Measurements from ENCODE around the gene PIGR.
A peak's percentile ranks its signal among the peaks of the same experiment; 100 is the strongest.
"Not testable (repeated sequence)": the region's sequence is repeated elsewhere in the genome, so short reads cannot be mapped to it uniquely, and the experiment has no call there.

Gene PIGR

GRCh38 chr1:206933333-206933945 is 12.8 kb downstream of the PIGR start:
- DNase-seq, result peak; percentile 74

- no peak for DNase-seq
These were observed 14.1 kb downstream of the PIGR start for GRCh38 chr1:206932177-206932576.

GRCh38 chr1:206931709-206932108 is 14.6 kb downstream of the PIGR start:
- no peak for DNase-seq

GRCh38 chr1:206930210-206930798 is 16.0 kb downstream of the PIGR start:
- no peak for DNase-seq

- DNase-seq, result no peak
These were observed 16.7 kb downstream of the PIGR start for GRCh38 chr1:206929524-206929923.

- no peak for DNase-seq
These were observed 20.0 kb downstream of the PIGR start for GRCh38 chr1:206926286-206926685.

- peak; percentile 56 for DNase-seq
These were observed 21.0 kb downstream of the PIGR start for GRCh38 chr1:206925106-206925736.

GRCh38 chr1:206924592-206925105 is 21.6 kb downstream of the PIGR start:
- DNase-seq, result no peak

- not testable (repeated sequence) for DNase-seq
These were observed 22.2 kb downstream of the PIGR start for GRCh38 chr1:206923961-206924557.

GRCh38 chr1:206923009-206923960 is 23.0 kb downstream of the PIGR start:
- peak; percentile 67 for DNase-seq

GRCh38 chr1:206922524-206922923 is 23.7 kb downstream of the PIGR start:
- DNase-seq, result no peak

GRCh38 chr1:206921772-206922265 is 24.4 kb downstream of the PIGR start, which contains the start of gene FCMR:
Gene FCMR, minus strand, starts transcription at chr1:206921941. Its CDS starts 87 bp downstream, at chr1:206921854.
- DNase-seq, result peak; percentile 42

GRCh38 chr1:206918076-206918475 is 28.2 kb downstream of the PIGR start:
- DNase-seq, result no peak

GRCh38 chr1:206916000-206916709 is 30.1 kb downstream of the PIGR start:
- DNase-seq, result no peak

- DNase-seq, result no peak
These were observed 31.1 kb downstream of the PIGR start for GRCh38 chr1:206915030-206915735.

GRCh38 chr1:206913766-206914537 is 32.3 kb downstream of the PIGR start:
- no peak for DNase-seq

GRCh38 chr1:206912445-206913095 is 33.7 kb downstream of the PIGR start:
- peak; percentile 63 for DNase-seq

- no peak for DNase-seq
These were observed 35.1 kb downstream of the PIGR start for GRCh38 chr1:206911064-206911663.

- no peak for DNase-seq
These were observed 36.4 kb downstream of the PIGR start for GRCh38 chr1:206909883-206910318.
